Activated gamma-delta T cell treated with Interleukin-2 at 50 U/mL for 16 hours (primary cell): Measurements from ENCODE around the gene RRM2.

ENCODE experiments used
- DNase-seq: peaks from one replicate; pipeline ENCODE4 v3.0.0-alpha.2; 2020

Gene RRM2

DNA sequence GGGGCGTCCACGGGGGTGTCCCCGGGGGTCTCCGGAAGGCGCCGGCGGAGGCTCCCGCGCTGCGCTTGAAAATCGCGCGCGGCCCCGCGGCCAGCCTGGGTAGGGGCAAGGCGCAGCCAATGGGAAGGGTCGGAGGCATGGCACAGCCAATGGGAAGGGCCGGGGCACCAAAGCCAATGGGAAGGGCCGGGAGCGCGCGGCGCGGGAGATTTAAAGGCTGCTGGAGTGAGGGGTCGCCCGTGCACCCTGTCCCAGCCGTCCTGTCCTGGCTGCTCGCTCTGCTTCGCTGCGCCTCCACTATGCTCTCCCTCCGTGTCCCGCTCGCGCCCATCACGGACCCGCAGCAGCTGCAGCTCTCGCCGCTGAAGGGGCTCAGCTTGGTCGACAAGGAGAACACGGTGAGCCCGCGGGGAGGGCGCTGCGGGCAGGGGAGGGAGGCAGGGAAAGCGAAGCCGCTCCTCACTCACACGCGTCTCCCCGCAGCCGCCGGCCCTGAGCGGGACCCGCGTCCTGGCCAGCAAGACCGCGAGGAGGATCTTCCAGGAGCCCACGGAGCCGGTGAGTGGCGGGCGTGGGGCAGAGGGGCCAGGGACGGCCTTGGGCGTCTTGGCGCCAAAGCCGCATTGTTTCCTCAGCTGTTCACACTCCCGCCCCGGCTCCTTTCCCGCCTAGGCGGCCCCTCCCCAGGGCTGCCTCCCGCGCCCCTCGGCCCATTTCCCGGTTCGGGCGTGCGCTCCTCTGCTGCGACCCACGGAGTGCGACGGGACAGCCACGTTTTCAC, at the start of gene RRM2:
RRM2 (plus strand) TSS at position 240 of the 781 bp plus-strand sequence; CDS start at position 300, 60 bp downstream.
- peak; percentile 82 for DNase-seq

DNA sequence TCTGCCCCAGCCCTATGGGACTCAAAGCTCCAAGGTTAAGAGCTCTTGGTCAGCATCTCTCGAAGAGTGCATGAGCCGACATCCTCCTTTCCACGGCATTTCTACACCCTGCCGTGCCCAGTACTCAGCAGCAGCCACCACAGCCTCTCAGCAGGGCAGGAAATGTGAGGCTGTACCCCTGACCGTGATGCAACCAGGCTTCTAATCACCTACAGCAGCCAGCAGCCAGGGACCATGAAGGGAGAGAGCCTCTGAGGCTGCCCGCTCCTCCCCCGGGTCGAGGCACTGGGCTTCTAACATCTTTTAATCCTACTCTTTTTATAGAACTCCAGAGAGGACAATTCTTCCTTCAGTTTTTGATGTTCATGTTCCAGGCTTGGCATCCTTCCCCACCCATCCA, 48.8 kb upstream of the RRM2 start:
- no peak for DNase-seq

DNA sequence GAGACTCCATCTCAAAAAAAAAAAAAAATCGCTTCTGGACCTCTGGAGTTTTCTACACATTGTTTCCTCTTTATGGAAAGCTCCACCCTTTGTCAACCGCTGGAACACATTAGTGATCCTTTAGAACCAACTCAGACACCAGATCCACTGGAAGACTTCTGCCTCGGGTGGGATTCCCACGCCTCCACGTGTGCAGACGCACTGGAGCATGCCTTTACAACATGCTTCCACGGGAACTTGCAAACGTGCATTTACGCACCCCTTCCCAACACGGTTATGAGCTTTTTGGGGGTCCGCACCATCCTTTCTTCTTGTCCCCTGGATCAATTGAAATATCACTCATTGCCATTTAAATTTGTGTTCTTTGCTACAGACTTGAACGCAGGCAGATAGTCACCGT, 47.4 kb upstream of the RRM2 start:
- no peak for DNase-seq

DNA sequence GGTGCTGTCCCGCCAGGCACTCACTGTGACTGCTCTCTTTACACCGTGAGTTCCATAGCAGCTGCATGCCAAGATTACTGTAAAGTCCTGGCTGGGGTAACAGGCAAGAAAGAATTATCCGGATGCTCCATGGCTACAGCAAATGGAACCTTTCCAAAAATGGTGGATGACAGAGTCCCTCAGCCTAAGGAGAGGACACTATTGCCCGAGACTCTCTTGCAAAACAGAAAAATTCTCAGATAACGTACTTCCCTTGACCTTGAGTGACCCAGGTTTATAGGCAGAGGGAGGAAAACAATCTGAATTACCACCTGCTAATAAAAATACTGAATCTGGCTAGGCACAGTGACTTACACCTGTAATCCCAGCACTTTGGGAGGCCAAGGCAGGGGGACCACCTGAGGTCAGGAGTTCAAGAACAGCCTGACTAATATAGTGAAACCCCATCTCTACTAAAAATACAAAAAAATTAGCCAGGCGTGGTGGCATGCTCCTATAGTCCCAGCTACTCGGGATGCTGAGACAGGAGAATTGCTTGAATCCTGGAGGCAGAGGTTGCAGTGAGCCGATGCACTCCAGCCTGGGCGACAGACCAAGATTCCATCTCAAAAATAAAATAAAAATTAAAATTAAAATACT, 46.8 kb upstream of the RRM2 start:
- DNase-seq, result no peak

DNA sequence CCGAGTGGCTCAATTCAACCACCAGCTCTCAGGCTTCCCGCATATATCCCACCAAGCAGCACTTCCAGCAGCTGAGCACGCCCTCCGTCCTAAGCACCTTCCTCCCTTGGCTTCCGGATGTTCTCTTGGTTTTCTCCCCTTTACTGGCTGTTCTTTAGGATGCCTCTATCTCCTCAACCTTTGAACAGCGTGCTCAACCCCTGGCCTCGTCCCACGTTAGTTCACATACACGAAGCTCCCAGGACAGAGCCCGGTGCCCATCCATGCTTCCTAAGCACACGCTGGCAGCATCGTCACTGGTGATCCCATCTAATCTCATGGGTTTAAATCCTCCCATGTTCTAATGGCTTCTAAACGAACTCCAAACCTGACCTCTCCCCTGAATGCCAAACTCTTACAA, 46.0 kb upstream of the RRM2 start:
- DNase-seq, result no peak

DNA sequence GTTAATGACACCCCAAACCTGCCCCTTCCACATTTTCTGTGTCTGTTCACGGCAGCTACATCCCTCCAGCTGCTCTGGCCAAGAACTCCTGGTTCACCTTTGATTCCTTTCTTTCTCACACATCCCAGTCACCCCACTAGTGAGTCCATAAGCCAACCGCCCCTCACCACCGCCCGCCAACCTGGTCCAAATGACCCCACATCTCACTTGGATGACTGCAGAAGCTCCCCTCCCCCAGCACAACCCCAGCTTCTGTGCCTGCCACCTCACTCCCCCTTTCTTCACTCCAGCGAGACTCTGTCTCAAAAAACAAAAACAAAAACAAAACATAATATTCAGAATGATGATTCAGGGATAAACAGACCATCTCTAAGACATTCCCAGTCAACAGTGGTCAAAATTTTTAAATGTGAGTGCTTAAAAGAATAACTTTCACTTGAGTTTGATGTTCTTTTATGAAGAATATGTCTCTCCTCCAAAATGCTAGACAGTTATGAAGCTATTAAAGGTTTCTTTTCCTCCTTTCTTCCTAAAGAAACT, 45.5 kb upstream of the RRM2 start:
- no peak for DNase-seq

DNA sequence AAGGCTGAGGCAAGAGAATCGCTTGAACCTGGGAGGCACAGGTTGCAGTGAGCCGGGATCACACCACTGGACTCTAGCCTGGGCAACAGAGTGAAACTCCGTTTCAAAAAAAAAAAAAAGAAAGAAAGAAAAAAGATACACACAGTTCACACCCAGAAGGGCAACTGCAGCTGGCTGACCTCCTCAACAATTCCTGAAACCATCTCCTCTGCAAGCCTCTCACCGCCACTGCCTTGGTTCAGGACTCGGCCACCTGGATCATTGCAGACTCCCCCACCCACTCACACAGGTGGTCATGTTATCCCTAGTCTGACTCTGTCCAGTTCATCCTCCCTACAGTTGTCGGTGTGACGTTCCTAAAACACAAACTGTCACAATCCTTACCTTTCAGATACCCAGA, 44.5 kb upstream of the RRM2 start:
- no peak for DNase-seq

DNA sequence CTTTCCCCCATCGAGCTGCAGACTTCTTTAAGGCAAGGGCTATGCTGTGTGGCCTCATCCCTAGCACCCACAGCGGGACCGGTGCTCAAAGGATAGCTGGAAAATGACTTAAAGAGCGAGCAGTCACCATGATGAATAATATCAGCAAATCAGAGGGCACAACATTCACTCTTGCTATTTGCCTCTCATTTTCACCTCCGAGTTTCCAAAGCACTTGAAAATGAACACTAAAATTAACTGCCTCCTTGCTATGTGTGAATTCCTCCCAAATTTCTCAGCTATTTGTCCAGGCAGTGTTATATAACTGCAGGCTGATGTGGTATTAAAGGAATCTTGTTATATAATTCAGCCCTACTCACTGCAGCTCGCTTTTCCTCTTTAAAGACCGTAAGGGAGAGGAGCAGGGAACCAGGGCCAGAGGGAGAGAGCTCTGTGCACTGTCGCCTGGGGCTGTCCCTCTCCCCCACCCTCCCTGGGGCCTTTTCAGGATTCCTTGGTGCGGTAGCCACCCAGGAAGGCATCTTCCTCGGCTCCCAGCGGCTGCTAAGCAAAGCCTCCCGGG, 43.8 kb upstream of the RRM2 start:
- no peak for DNase-seq

DNA sequence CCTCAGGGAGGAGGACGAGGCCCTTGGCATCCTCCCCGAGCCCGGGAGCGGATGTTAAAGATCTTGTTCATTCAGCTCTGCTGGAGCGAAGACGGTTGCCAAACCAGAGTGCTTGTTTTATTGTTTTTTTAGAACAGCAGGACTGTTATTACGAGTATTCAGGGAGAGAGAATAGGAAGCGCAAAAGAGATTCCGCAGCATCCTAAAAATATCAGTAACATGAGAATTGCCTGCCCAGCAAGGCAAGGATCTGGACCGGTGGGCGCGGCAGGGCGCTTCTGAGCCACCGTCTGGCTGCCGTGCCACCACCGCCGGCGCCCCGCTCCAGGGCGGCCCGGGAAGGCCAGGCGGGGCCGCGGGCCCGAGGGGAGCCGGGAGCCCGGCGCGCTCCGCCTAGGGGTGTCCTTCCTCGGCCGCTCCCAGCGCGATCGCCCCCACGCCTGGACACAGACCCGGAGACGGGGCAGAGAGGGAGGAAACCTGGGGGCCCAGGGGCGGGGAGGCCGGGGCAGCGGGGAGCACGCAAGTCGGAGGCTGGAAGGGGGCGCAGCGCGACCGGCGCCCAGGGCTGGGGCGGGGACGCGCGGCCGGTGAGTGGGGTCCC, 43.2 kb upstream of the RRM2 start:
- DNase-seq, result no peak

DNA sequence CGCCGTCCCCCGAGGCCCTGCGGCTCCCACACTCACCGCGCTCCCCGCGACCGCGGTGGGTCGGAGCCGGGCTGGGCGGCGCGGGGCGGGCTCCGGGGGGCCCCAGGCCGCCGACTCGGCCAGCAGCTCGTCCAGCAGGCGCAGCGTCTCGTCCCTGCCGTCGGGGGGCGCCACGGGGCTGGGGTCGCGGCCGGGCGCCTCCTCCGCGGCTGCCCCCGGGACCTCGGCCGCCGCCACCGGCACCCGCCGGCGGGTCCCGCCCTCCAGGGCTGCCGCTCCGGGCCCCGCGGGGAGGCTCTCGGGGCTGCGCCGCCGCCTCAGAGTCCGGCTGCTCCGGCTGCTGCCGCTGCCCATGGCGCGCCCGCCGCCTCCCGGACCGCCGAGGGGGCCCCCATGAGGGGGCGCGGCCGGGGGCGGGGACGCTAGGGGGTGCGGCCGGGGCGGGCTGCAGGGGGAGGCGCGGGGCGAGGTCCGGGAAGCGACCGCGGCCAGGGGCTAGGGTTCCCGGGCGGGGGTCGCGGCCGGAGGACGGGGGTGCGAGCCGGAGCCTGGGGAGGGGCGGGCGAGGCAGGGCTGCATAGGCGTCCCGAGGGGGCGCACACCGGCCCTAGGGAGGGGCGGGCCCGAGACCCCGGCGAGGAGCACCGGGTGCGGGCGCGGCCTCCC, 42.5 kb upstream of the RRM2 start, which contains the start of gene CYS1:
CYS1 (minus strand) TSS at position 542 of the 666 bp plus-strand sequence; CDS start at position 354, 188 bp downstream.
- no peak for DNase-seq

DNA sequence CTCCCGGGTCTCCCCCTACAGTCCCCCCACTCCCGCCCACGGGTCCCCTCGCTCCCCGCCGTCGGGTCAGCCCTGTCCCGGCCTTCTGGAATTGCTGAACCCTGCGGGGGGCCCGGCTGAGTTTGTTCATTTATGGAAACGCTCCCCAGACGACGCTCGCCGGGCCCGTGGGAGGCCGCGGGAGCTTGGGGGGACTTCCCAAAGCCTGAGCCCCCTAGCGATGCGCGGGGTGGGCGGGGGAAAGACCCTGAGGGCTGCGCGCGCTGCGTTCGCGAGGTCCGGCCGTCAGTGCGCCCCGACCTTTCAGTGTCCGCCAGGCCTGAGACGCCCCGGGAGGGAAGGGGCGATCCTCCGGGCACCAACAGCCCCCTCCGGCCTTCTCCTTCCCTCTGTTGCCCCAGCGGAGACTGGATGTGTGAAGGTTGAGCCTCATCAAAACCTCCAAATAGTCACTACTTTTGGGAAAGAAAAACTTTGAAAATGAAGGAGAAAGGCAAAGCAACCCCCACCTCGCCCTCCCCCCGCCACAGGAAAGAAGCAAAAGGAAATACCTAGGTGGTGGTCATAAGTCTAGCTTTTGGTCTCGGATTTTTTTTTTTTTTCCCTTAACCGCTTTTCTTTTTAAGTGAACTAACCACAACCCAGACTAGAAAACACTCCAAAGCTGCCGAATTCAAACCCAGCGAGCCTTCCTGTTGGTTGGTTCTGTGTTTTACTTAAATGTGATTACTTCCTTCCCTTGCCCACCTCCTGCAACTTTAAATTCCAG, 41.8 kb upstream of the RRM2 start:
- DNase-seq, result peak; percentile 14

DNA sequence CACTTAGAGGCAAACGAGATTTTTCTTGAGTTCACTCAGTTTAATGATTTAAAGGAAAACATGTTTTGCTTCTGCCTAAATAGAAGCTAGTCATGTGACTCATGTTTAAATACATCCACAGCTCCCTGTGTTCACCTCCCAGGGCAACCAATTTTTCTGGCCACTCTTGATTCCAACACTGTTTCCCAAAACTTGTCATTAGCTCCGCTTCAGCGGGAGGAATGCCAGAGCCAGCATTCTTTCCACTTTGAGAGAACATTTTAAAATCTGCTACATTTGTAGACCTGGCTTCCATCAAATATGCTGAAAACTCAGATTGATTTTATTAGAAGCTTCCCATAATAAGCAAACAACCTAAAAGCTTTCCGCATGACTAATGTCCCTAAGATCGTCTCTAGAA, 39.5 kb upstream of the RRM2 start:
- DNase-seq, result no peak

DNA sequence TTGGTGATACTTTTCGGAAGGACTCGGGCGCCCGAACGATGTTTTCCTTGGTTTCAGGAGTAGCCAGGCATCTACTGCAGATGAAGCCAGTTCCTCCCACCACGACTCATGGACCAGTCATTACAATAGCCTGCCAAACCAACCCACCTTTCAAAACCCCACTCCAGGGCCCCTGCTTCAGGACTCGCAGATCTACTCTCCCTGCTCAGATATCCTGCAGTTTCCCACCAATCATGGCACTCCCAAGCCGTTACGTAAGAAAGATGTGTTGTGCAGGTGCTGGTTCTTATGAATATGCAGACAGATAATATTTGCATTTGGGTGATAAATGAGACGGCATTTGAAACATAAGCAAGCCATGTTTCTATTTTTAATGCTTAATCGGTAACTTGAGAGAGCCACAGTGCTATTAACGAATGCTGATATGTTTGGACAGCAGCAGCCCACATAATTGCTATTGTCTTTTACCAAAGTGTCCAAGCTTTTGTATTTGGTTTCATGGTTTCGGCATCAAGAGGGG, 38.8 kb upstream of the RRM2 start:
- no peak for DNase-seq

DNA sequence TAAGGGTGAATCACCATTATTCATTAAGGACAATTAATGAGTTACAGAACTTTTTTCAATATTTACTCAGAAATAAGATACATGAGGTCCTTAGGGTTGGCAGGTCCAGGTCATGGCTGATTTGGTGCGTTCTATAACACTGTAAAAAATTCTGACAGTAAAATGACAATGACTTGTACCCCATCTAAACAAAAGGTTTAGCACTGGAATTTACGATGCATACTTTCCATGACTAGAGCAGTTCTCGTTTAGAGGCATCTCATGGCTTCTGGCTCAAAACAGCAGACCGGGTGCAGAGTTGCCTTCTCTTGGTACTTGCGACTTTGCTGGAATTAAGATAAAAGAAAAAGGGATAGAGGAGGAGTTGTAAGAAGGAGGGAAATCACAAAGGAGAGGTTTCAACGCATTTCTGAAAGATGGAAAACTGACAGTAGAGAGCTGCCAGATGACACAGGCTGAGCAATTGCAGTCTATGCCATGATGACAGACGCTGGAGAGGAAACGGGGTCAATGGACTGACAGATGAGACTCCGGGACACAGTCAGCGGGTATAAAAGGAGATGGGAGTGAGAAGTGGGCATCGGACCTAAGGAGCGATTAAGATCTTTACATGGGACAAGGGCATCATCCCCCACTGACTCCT, 38.2 kb upstream of the RRM2 start:
- no peak for DNase-seq

DNA sequence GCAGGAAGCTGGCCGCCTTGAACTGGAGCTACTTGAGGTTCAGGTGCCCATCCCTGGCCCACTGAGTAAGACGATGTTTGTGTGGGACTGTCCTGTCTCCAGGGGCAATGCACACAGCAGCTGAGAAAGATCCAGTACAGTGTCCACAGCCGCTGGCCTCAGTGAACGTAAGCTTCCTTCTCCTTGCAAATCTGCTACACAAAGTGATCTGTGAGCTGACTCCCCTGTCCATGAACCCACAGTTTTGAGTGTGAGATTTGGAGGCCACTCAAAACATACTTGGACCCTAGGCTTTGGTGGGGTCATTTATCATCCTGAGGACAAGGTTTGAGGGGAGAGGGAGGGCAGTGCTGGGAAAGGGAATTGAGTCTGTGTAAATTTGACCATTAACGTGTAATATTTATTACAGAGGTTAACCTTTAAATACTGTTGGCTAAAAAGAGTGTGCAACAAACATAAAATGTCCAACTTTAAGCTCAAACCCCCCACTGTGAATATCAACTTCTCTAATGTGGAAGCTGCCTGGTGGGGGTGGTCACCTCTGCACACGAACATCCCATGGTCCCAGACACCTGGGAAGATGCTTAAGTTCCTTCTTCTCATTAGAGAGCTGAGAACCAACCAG, 37.4 kb upstream of the RRM2 start:
- DNase-seq, result no peak

DNA sequence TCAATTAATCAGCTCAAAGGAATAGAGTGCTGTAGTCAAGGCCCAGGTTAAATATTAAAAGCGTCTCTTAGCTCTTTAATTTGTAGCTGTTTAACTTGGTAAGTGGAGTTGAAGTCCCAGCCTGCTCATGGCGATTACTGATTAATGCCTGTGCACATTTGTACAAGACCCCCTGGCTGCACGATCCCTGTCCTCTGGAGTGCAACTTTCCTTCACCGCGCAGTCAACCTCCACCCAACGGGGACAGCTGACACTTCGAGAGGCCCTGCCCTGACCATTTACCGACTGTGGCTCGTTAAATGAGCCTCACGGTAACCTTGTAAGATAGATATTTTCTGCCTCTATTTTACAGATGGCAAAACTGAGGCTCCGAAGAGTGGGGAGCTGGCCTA, 36.9 kb upstream of the RRM2 start:
- DNase-seq, result no peak

DNA sequence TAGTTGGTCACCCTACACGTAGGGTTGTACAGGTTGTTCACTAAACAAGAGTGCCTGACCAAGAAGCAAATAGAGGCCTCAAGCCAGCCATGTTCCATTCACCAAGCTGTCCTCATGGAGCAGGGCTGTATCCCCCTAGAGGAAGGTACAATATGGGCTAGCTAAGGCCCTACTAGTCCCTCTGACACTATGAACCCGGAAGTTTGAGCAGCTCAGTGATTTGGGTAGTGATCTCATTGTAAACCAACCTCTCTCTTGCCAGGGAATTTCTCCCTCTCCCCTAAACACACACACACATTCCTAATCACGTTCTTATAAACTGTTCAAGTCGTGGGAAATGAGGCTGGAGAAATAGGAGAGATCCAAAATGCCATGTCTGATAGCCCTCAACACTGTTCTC, 35.6 kb upstream of the RRM2 start:
- DNase-seq, result no peak

DNA sequence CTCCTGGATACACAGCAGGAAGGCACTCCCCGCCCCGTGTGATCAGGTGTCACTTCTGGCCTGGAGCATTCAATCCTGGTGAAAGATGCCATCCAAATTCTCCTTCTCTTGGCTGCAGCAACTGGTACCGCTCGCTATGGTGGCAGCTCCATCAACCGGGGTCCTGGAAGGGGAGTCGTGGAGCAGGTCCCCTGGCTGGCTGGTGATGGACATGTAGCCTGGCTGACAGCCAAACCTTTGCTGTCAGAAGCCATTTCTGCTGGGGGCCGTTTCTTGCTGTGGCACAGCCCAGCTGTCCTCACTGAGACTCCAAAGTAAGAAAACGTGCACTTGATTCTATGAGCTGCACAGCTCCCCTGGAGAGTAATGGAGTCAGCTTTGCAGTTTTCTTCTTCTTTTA, 35.2 kb upstream of the RRM2 start:
- no peak for DNase-seq

DNA sequence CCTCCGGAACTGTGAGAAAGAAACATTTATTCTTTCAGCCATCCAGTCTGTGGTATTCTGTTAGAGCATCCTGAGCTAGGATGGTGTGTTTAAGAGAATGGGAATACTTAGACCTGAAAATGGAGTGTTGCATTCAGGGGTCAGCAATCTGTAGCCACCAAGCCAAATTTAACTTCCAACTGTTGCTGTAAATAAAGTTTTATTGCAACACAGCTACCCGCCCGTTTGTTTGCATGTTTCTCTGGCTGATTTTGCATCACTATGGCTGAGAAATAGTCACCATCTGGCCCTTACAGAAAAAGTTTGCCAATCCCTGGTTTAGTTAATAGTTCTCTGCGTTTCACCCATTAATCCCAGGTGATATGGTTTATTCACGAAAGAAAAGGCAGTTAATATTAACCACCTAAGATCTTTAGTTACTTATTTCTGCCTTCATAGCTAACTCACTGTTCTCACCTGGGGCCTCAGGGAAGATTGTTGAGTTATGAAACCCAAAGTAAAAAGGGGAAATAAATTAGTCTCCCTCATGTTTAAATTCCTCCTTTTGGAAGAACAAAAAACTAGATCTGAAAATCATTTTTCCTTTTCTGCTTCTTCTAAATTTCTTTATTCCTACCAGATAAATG, 32.9 kb upstream of the RRM2 start:
- DNase-seq, result no peak

DNA sequence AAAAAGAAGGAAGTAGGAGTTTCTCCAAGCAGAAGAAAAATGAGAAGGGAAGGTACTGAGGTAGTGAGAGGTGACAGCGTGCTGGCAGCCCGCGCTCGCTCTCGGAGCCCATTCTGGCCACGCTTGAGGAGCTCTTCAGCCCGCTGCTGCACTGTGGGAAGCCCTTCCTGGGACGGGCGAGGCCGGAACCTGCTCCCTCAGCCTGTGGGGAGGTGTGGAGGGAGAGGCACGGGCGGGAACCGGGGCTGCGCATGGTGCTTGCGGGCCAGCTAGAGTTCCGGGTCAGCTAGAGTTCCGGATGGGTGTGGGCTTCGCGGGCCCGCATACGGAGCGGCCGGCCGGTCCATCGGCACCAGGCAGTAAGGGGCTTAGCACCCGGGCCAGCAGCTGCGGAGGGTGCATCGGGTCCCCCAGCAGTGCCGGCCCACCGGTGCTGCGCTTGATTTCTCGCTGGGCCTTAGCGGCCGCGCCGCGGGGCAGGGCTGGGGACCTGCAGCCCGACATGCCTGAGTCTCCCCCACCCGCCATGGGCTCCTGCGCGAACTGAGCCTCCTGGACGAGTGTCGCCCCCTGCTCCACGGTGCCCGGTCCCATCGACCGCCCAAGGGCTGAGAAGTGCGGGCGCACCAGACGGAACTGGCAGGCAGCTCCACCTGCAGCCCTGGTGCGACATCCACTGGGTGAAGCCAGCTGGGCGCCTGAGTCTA, 31.2 kb upstream of the RRM2 start:
- DNase-seq, result no peak
